HCT116 (cell line): ENCODE measurements around the gene WIZ. TPM values are rescaled to one million over a fixed set of nuclear protein-coding genes. Genes with fewer than 3 reads are reported as not detected.

Experiments
- ATAC-seq: fragments of 200-7000 bp; cut with Tn5 transposase; 2 replicates; pipeline ENCODE4 v1.9.1; 2020; ENCODE audit warnings: mild to moderate bottlenecking, moderate library complexity
- BruUV-seq: library from RNA; stranded (reverse); fragments of 400-500 nt; replicated peaks from 2 replicates; lab custom pipeline; 2021; lab: Mats Ljungman, UMichigan
- CTCF ChIA-PET: fragments of 300-600 bp; sonication (Branson Sonifier 250); formaldehyde crosslinking; loops from one replicate; lab custom pipeline; 2021; ENCODE audit warnings: antibody characterized with exemption; lab: Charles Lee
- POLR2A ChIA-PET: fragments of 300-600, 350-600 bp; sonication (Branson Sonifier 250); formaldehyde crosslinking; loops from one replicate; lab custom pipeline; 2021; ENCODE audit warnings: antibody characterized with exemption; lab: Charles Lee
- RAD21 ChIA-PET, 2 experiments: fragments of 300-600 bp; sonication (Branson Sonifier 250); formaldehyde crosslinking; loops; one replicate each; lab custom pipeline; 2023; ENCODE audit warnings: low total read pairs in 2 of 2; ENCODE audit not compliant: uncharacterized antibody in 2 of 2, unreplicated experiment in 2 of 2, low non-redundant PET in 1 of 2; lab: Charles Lee
- DNase-seq: peaks from one replicate; pipeline ENCODE4 v3.0.0-alpha.2; 2010; ENCODE audit warnings: low read depth, low spot score
- H2AFZ ChIP-seq: fragments of 200-600 bp; shearing (Covaris generic), sonication (generic); 2 replicates; pipeline ENCODE4 v1.6.1; 2017; ENCODE audit warnings: low read depth, mixed run types, mixed read lengths, antibody characterized with exemption, low read length; ENCODE audit not compliant: poor library complexity, severe bottlenecking
- H3K27ac ChIP-seq: 2 replicates; pipeline ENCODE4 v1.5.1; 2012; ENCODE audit warnings: low read depth, low read length
- H3K27me3 ChIP-seq: fragments of 200-600 bp; sonication (generic); 2 replicates; pipeline ENCODE4 v1.6.1; 2016; ENCODE audit warnings: mixed run types, low read length, mixed read lengths; ENCODE audit not compliant: insufficient read depth
- H3K36me3 ChIP-seq, 2 experiments: fragments of 200-500 bp in 1 of 2; fragments of 200-600 bp in 1 of 2; sonication (Bioruptor generic) in 1 of 2; sonication (generic) in 1 of 2; 2 replicates each; pipeline versions ENCODE4 v1.5.1 to v1.6.1; 2014 to 2016; ENCODE audit warnings: low read length in 2 of 2, inconsistent platforms in 1 of 2, mixed read lengths in 1 of 2, mixed run types in 1 of 2; ENCODE audit not compliant: insufficient read depth in 2 of 2, control insufficient read depth in 1 of 2
- H3K4me1 ChIP-seq, 2 experiments: fragments of 200-600 bp in 1 of 2; sonication (generic) in 1 of 2; 2 replicates each; pipeline versions ENCODE4 v1.5.1 to v1.6.1; 2012 to 2017; ENCODE audit warnings: low read length in 2 of 2, inconsistent platforms in 1 of 2, mild to moderate bottlenecking in 1 of 2, mixed read lengths in 1 of 2, mixed run types in 1 of 2, moderate library complexity in 1 of 2; ENCODE audit not compliant: insufficient read depth in 2 of 2, control insufficient read depth in 1 of 2
- H3K4me2 ChIP-seq: fragments of 200-600 bp; sonication (generic); 2 replicates; pipeline ENCODE4 v1.6.1; 2017; ENCODE audit warnings: mixed run types, low read length, mixed read lengths
- H3K4me3 ChIP-seq, 2 experiments: fragments of 200-600 bp in 1 of 2; sonication (generic) in 1 of 2; replicated peaks in 1 of 2; 2 replicates each; pipeline ENCODE4 v1.5.1; 2011 to 2016; ENCODE audit warnings: low read length in 2 of 2, control low read depth in 1 of 2, low read depth in 1 of 2, mild to moderate bottlenecking in 1 of 2, mixed read lengths in 1 of 2, mixed run types in 1 of 2
- H3K79me2 ChIP-seq: fragments of 200-600 bp; sonication (generic); 2 replicates; pipeline ENCODE4 v1.6.1; 2017; ENCODE audit warnings: mild to moderate bottlenecking, mixed run types, low read length, moderate library complexity, mixed read lengths; ENCODE audit not compliant: insufficient read depth
- H3K9ac ChIP-seq: fragments of 200-600 bp; sonication (generic); 2 replicates; pipeline ENCODE4 v1.6.1; 2016; ENCODE audit warnings: low read length, mixed read lengths
- H3K9me2 ChIP-seq: fragments of 200-600 bp; sonication (generic), shearing (Covaris generic); 2 replicates; pipeline ENCODE4 v1.6.1; 2017; ENCODE audit warnings: mixed run types, mild to moderate bottlenecking, moderate library complexity; ENCODE audit not compliant: insufficient read depth
- H3K9me3 ChIP-seq, 2 experiments: fragments of 200-500 bp in 1 of 2; fragments of 200-600 bp in 1 of 2; sonication (Bioruptor generic) in 1 of 2; sonication (generic) in 1 of 2; 2 replicates each; pipeline ENCODE4 v1.6.1; 2014 to 2017; ENCODE audit warnings: low read length in 2 of 2, mixed read lengths in 2 of 2, inconsistent platforms in 1 of 2, low read depth in 1 of 2, mild to moderate bottlenecking in 1 of 2, mixed run types in 1 of 2, moderate library complexity in 1 of 2; ENCODE audit not compliant: control insufficient read depth in 1 of 2, insufficient read depth in 1 of 2
- H4K20me1 ChIP-seq: fragments of 200-600 bp; sonication (generic), shearing (Covaris generic); 2 replicates; pipeline ENCODE4 v1.6.1; 2017; ENCODE audit warnings: mixed run types, mild to moderate bottlenecking, moderate library complexity; ENCODE audit not compliant: insufficient read depth
- CEBPB ChIP-seq: IDR thresholded peaks from 2 replicates; pipeline ENCODE4 v1.6.1; 2012; ENCODE audit warnings: low read depth
- EGR1 ChIP-seq: IDR thresholded peaks from 2 replicates; pipeline ENCODE4 v1.6.1; 2012; ENCODE audit warnings: low read depth
- FOSL1 ChIP-seq: IDR thresholded peaks from 2 replicates; pipeline ENCODE4 v1.6.1; 2012; ENCODE audit warnings: low read depth
- JUND ChIP-seq: IDR thresholded peaks from 2 replicates; pipeline ENCODE4 v1.6.1; 2012
- POLR2A ChIP-seq: IDR thresholded peaks from 2 replicates; pipeline ENCODE4 v1.7.0; 2011; ENCODE audit warnings: borderline replicate concordance; ENCODE audit not compliant: insufficient read depth, insufficient read length; ENCODE audit errors: extremely low read depth
- SIN3A ChIP-seq: IDR thresholded peaks from 2 replicates; pipeline ENCODE4 v1.6.1; 2012; ENCODE audit warnings: low read depth
- SRF ChIP-seq: IDR thresholded peaks from 2 replicates; pipeline ENCODE4 v1.6.1; 2012; ENCODE audit warnings: low read depth
- TCF7L2 ChIP-seq: IDR thresholded peaks from 2 replicates; pipeline ENCODE4 v1.7.0; 2011; ENCODE audit warnings: borderline replicate concordance, inconsistent platforms; ENCODE audit not compliant: insufficient read depth, insufficient read length; ENCODE audit errors: extremely low read depth
- ZFX ChIP-seq: fragments of 450-650 bp; IDR thresholded peaks from 2 replicates; pipeline ENCODE4 v1.6.1; 2017
- ZNF274 ChIP-seq: fragments of 200-500 bp; sonication (Bioruptor generic); IDR thresholded peaks from 2 replicates; pipeline ENCODE4 v1.6.1; 2014; ENCODE audit warnings: mild to moderate bottlenecking, low read depth, low read length, inconsistent platforms
- intact Hi-C: fragments of 100-400 bp; cut with micrococcal nuclease; formaldehyde crosslinking; loops from 2 replicates; pipeline ENCODE4 v1.10.0; 2022
- total RNA-seq: library from RNA; stranded (reverse); gene quantifications from one replicate; pipeline ENCODE4 v1.2.1, GENCODE V29; 2021; ENCODE audit not compliant: unreplicated experiment
- TF ChIP-seq, protein P1 (sequence below): IDR thresholded peaks from 2 replicates; pipeline ENCODE4 v1.6.1; 2012
- TF ChIP-seq, protein P2 (sequence below): IDR thresholded peaks from 2 replicates; pipeline ENCODE4 v1.6.1; 2012

The WIZ gene
- total RNA-seq, 1 experiment from 2014 or later: 28.4 TPM

DNA sequence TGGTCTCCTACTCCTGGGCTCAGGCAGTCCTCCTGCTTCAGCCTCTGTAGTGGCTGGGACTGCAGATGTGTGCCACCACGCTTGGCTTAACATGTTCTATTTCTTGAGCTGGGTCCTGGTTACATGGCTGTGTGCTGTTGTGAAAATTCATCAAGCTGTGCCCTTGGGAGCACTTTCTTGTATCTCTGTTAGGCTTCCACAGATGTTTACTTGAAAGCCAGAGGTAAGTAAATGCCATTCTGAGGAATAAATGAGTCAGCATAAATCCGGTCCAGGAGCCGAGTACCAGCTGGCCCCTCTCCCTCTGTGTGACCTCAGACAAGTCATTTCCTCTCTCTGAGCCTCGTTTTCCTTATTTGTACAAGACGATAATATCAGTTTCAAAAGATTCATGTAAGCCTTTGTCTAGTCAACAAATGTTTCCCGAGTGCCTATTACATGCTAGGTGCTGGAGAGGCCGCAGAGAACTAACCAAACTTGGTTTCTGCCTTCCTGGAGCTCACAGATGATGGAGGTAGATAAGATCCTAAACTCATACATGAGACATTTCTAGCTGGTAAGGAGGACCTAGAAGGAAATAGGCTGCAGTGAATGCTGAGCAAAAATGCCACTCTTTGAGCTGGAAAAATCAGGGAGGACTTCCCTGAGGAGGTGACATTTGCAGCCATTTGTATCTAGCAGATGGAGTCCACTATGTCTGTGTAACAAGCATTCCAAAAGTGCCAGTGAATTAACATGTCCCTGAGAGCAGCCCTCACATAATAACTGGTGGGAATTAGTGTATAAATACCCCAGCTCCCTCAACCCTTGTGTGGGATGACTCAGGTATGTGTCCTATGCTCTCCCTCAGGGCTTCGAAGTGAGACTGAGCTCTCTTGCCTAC, 17.3 kb upstream of the WIZ start:
- no peaks in the 10 kb centered on the region for H4K20me1 ChIP-seq
- no peaks in the 10 kb centered on the region for H3K79me2 ChIP-seq
- DNase-seq (no peak), ATAC-seq (no peak)
- intact Hi-C loops: no loop called here
- RAD21 ChIA-PET: no interaction called here
- no peaks in the 10 kb centered on the region for H3K36me3 ChIP-seq
- POLR2A ChIA-PET: interaction anchor here (0.6 kb wide), 1 partner anchor 76 kb away, joined by 3 read pairs; no protein-coding TSS in a partner anchor
- no peaks in the 10 kb centered on the region for H3K9me2 ChIP-seq
- no TSS peak for BruUV-seq
- peaks cover 0 to 7% of the 10 kb centered on the region in 2 experiments; a peak in 2 of 4 replicates for H3K4me1 ChIP-seq
- no peak overlapping the region for H3K4me3 ChIP-seq
- no peaks in the 10 kb centered on the region for H3K9me3 ChIP-seq
- H3K27ac ChIP-seq: no peak overlapping the region
- no peak overlapping the region for H3K9ac ChIP-seq
- no peak overlapping the region for H2AFZ ChIP-seq
- peak overlapping the region; percentile 19 for H3K4me2 ChIP-seq
- CTCF ChIA-PET: no interaction called here
- no peak for TF ChIP-seq ZNF274
- no peak for TF ChIP-seq POLR2A
- TF ChIP-seq, protein P1, sequence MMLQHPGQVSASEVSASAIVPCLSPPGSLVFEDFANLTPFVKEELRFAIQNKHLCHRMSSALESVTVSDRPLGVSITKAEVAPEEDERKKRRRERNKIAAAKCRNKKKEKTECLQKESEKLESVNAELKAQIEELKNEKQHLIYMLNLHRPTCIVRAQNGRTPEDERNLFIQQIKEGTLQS: no peak
- H3K27me3 ChIP-seq: no peaks in the 10 kb centered on the region

GRCh38 chr19:15464394-15465385, 14.9 kb upstream of the WIZ start, which contains the start of gene RASAL3:
TSS of gene RASAL3 (minus strand) at chr19:15464544. CDS start at chr19:15464358, 186 bp downstream.
- no peak within 1 kb of the TSS for H3K9ac ChIP-seq
- no peaks in the 10 kb centered on the region for H3K27me3 ChIP-seq
- H3K9me3 ChIP-seq: no peaks in the 10 kb centered on the region
- ATAC-seq (no peak), DNase-seq (no peak)
- no peak within 1 kb of the TSS for H3K4me3 ChIP-seq
- H3K9me2 ChIP-seq: no peaks in the 10 kb centered on the region
- TF ChIP-seq, protein P2, sequence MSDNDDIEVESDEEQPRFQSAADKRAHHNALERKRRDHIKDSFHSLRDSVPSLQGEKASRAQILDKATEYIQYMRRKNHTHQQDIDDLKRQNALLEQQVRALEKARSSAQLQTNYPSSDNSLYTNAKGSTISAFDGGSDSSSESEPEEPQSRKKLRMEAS: no peak
- TF ChIP-seq FOSL1 (no peak), CEBPB (no peak), JUND (no peak), ZFX (no peak), SRF (no peak), EGR1 (no peak), SIN3A (no peak), TCF7L2 (no peak)
- intact Hi-C loops: no loop called here
- ChIA-PET POLR2A (interaction anchor here (1.5 kb wide), 1 partner anchor 10 kb away, joined by 3 read pairs; no protein-coding TSS in a partner anchor), CTCF (no interaction called here), RAD21 (no interaction called here)
- H2AFZ ChIP-seq: no peak within 1 kb of the TSS
- H4K20me1 ChIP-seq: no peaks in the 10 kb centered on the region
- H3K36me3 ChIP-seq: no peaks in the 10 kb centered on the region
- no peaks in the 10 kb centered on the region for H3K79me2 ChIP-seq
- peaks cover 0 to 7% of the 10 kb centered on the region in 2 experiments; a peak in 2 of 4 replicates for H3K4me1 ChIP-seq
- BruUV-seq: no TSS peak
- H3K4me2 ChIP-seq: no peak within 1 kb of the TSS
- no peak within 1 kb of the TSS for H3K27ac ChIP-seq
